HG02973 (cell line): ENCODE measurements around the gene NPTXR.

Source experiments
- ATAC-seq: cut with Tn5 transposase; IDR thresholded peaks from one replicate; pipeline ENCODE4 v1.9.1; 2021; ENCODE audit warnings: moderate library complexity; ENCODE audit not compliant: unreplicated experiment

The NPTXR gene

DNA sequence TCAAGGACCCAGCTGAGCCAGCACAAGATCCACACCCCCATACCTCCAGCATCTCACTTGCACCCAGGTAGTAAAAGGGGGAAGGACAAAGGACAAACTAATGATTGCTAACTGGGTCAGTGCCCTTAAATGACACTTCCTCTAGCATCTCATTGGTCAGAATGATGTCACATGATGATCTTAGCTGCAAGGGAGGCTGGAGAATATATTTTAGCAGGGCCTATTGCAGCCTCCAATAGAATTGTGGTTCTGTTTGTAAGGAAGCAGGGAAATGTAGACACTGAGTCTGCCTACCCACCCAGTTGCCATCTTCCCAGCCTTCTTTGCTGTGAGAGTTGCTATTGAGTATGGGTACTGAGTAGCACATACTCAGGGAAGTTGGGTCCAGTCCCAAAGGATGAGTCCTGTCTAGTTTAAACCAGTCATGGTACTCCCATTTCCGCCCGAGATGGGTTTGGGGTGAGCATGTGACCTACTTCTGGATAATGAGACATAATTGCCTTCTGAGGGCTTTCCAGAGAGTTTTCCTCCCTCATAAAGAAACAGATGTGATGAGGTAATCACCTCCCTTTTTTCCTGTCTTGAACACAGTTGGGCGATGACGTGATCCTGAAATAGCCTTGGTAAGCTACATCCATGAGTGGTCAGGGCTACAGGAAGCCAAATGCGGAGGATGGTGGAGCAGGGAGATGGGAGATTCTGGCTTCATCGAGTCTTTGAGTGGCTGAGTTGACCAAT is 44.4 kb downstream of the NPTXR start:
- ATAC-seq: no peak

DNA sequence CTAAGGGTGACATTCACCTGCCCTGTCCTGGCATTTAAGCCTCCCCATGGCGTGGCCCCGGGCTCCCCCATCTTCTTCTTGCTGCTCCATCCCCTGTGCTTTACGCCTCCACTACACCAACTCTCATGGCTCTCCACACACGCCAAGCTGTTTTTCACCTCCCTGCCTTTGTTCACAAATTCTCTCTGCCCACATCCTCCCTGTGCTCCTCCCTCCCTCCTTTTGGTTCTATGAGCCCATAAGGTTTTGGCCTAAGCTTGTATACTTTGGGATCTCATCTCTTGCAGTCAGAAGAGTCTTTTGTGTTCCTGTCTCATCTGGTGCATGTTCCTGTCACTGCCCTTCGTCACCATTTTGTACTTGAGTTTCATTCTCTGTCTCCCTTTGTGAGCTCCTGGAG is 45.3 kb downstream of the NPTXR start:
- no peak for ATAC-seq

DNA sequence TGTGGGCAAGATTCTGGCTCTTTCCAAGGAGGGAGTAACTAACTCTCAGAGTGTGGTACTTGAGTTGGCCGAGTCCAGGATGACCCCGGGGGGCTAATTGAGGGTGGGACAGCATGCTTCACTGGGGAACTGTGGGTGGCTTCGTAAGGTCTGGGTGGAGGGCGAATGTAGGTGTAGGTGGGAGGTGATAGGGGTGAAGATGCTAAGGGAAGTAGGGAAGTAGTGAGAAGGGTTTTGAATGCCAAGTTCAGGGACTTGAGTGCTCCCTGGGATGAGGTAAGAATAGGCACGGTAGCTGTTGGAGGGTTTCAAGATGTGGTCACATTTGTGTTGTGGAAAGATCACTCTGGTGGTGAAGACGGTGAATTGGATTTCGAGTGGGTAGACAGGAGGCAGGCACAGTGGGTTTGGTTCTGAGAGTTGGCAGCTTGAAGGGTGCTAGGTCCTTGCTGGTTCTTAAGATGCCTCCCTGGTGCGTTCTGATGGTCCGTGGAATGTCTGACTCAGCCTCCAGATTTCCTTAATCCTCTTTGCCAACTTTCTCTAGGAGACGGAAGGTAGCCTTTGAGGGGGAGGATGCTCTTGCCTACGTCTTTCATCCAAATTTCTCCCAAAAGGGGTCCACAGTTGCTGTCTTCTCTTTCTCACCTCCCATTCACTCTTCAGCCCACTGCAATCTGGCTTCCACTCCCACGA is 47.4 kb downstream of the NPTXR start:
- no peak for ATAC-seq

DNA sequence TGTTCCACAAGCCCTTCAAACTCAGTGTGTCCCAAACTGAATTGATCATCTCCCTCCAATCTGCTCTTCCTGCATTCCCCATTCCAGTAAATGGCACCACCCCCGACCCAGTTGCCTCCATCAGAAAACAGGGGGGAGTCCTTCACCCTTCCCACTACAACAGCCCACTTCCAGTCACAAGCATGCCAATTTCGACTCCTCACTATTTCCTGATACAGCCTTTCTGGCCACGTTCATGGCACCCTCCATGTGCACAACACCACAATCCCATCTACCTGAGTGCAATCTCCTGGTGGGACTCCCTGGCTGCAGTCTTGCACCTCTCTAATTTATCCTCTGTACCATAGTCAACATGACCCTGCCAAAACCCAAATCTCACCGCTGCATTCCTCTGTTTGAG is 48.3 kb downstream of the NPTXR start:
- no peak for ATAC-seq

DNA sequence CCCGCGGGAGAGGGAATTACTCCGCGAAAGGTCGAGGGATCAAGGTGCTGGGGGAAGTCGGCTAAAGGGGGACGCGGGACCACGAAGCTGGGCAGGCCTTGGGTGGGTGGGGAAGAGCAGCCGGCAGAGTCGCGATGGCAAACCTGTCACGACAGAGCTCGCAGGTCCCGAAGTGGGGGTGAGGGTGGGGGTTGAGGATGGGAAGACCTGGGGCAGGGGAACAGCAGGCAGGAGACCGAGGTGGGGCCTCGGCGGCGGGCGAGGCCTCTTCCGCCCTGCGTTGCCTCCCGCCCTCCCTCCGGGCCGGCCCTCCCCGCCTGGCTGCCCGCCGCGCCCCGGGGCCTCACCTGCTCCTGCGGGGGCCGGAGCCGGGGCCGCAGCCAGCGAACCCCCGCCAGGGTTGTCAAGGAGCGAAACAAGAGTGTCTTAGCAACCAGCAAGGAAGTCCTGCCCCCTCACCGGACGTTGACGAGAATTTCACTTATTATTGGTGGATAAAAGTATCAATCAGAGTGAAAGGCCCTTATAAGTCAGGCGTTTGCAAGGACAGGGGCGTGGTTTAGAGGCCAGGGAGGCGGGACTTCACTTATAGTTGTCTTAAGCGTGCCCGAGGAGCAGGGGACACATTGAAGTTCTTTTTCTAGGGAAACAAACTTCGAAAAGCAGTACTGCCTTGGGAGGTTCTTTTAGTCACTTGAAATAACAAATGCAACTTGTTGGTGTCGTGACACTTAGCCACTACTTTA is 49.9 kb downstream of the NPTXR start, which contains the start of gene DNAL4:
DNAL4 (minus strand) TSS at position 423 of the 746 bp plus-strand sequence. CDS start 11,412 bp downstream, outside the sequence.
- peak; percentile 92 for ATAC-seq

DNA sequence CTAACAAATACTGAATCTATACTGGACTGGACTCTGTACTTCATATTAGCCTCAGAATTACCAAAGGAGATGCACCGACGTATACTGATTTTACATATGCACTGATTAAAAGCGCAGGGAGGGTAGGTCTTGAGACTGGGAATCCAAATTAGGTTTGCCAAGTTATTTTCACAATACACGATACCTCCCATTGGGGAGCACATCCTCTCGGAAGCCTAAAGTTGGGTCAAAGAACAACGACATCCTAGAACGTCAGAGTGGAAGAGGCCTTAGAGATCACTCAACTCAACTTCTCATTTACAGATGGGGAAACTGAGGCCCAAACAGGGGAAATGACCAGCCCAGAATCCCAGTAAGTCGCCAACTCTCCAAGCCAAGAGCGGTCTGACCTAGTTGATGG is 50.5 kb downstream of the NPTXR start:
- no peak for ATAC-seq

DNA sequence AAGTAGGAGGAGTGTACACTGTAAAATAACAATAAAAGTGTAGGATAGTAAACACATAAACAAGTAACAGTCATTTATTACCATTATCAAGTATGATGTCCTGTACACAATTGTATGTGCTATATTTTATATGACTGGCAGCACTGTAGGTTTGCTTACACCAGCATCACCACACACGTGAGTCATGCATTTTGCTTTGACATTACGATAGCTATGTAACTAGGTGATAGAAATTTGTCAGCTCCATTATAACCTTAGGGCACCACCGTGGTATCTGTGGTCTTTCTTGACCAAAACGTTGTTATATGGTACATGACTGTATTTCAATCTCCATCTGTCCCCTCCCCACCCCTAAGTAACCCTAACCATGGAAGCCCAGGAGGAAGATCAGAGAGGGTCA is 51.0 kb downstream of the NPTXR start:
- no peak for ATAC-seq

DNA sequence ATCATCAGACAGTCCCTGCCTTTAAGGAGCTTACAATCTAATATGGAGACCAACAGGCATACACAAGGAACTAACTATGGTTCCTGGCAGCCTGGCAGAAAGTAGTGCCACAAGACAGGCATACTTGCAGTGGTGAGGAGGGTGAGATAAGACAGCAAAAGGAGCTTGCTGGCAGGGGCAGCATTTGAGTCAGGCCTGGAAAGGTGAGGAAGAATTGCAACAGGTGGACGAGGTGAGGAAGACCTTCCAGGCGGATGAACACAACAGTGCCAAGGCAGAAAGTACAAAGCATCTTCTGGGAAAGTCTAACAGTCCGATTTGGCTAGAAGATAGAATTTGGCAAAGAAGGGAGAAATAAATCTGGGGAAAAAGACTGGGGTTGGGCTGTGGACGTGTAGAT is 54.2 kb downstream of the NPTXR start:
- no peak for ATAC-seq

DNA sequence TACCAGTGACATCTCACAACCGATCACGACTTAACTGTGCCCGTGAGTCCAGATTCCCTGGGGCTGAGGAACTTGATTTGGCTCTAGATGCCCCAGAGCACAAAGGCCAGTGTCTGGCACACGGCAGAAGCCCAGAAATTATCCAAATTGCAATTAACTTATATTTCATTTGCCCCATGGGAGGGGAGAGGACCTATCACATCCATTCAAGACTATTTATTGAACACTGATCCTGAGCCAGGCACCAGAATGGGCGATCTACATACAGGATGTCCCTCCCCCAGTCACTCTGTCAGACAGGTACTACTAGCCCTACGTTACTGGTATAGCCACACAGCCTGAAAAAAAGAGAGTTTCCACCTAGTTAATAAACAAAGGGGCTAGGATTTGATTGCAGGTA is 55.0 kb downstream of the NPTXR start:
- no peak for ATAC-seq

DNA sequence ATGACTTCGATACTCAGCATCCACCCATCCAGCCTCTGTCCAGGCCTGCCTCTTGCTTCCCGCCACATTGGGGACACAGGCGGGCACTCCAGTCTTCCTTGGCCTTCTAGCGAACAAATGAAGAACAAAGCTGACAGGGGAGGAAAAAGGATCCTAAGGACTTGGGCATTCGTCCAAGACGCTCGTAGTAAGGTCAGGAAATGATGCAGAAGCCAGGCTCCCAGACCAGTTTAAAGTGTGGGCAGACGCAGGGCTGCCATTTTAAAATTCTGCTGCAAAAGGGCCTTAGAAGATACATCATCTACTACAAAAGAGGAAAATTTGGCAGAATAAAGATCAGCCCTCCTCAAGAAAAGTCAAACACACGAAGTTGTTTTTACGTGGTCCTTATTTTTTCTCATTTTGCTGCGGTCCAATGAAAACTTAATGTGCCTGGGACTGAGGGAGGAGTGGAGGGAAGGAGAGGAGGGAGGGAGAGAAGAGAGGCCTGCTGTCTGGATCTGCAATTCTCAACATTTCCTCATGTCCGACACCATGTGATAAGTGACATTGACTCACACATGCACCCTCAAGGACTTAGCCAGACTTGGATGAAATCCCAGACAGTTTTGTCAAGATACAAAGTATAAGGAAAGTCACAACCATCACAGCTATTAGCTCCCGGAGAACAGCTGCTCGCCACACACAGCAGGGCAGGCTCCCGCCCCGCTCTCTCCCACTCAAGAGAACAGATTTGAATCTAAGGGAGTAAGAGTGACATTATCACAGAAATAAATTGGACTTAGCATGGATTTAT is 55.6 kb downstream of the NPTXR start:
- ATAC-seq: no peak

DNA sequence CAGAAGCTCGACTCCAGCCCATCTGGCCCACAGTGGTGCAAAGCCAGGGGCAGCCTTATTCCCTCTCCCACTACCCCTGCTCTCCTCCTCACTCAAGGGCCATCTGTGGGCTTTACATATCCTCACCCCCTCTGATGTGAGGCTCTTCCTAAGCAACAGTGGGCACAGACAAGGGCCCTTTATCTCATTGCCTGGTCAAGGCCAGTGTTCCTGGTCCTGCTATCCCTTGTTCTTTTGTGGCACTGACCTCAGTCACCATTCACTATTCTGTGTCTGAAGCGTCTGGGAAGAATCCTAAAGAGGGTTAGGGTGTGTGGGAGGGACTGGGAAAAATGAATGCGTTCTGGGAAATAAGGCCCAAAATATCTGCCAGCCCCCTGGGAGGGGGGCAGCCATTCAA is 57.2 kb downstream of the NPTXR start:
- ATAC-seq: no peak

DNA sequence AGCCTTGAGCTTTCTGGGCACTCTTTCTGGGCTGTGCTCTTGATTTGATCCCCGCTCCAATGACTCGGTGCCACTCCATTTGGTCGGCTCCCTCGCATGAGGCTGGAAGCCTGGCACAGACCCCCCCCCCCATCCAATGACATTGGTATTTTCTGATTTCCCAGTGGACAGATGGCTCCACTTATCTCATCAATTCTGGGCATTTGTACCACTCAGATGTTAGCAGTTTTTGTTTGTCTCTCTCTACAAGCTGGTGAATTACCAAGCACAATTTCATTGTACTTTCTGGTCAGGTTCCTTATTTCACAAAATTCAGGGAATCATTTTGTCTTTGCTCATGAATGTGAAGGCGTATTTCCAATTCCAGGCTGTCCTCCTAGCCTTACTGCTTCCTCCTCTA is 59.0 kb downstream of the NPTXR start:
- no peak for ATAC-seq

DNA sequence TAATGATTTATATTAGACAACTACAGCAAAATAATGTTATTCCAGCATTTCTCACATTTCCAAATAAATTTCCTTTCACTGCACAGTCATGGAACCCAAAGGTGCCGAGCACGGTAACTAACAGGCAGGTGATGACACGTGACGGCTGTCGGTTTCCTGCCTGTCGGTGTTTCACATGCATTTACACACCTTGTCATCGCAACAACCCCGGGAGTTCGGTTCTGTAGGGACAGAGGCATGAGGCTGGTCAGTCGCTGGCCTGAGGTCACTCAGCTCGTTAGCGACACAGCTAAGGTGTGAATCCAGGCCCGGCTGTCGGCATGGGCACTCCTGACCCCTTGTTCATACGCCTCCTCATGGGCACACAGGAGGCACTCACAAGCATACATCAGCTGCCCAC is 59.8 kb downstream of the NPTXR start:
- ATAC-seq: no peak

DNA sequence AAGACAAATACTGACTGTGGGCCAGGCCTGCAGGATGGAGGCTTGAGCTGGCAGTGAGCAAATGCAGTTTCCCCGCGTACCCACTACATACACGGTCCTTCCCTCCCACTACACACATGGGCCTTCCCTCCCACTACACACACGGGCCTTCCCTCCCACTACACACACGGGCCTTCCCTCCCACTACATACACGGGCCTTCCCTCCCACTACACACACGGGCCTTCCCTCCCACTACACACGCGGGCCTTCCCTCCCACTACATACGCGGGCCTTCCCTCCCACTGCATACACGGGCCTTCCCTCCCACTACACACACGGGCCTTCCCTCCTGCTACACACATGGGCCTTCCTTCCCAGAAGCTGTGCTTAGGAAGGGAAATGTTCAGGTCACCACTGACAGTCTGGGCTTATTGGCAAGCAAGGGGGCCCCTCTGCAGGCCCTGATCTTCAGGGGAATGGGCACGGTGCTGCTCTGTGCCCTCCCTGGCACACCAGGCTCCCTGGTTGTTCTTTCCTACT is 60.7 kb downstream of the NPTXR start:
- ATAC-seq: no peak

DNA sequence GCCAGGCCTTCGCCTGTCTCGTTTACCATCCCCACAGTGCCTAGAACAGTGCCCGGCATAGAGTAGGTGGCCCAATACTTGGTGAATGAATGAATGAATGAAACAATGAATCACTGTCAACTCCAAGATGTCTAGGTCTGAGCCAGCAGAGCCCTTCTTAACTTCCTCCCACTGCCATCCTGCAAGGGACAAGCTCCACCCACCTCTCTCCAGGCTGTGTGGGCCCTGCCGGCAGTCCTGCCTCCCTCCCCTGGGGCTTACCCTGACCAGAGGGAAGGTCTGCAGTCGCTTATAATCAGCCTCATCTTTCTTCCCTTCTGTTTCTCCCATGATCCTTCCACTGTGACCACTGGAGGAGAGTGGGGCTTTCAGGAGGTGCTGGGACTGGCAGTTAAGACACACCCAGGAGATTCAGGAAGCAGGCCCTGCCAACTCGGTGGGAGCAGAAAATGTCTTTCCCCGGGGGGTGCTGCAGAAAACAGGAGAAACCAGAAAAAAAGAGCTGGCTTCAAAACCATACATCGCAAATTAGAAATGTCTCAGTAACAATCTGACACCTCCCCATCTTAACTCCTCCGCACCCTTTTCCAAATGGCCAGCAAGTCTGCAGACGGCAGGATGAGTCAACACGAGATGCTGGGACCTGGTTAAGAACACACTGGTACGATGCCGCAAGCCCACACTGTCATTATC is 61.3 kb downstream of the NPTXR start:
- ATAC-seq: no peak

DNA sequence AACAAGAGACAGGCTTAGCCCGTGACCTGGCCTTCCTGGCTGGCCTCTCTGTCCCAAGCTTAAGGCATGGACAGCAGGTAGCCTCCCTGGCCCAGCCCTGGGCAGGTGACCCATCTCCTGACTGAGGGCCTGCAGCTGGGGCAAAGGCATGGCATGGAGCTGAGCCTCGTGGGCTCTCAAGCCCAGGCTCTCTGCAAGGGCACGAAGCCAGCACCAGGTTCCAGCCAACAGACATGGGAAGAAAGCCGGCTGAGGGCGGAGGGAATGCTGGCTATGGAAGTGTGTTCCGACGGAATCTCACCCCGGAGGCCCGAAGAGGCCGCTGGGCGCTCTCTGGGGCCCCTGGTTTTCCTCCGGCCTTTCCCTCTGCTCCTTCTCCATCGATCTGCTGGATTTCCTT is 62.8 kb downstream of the NPTXR start:
- ATAC-seq: no peak

DNA sequence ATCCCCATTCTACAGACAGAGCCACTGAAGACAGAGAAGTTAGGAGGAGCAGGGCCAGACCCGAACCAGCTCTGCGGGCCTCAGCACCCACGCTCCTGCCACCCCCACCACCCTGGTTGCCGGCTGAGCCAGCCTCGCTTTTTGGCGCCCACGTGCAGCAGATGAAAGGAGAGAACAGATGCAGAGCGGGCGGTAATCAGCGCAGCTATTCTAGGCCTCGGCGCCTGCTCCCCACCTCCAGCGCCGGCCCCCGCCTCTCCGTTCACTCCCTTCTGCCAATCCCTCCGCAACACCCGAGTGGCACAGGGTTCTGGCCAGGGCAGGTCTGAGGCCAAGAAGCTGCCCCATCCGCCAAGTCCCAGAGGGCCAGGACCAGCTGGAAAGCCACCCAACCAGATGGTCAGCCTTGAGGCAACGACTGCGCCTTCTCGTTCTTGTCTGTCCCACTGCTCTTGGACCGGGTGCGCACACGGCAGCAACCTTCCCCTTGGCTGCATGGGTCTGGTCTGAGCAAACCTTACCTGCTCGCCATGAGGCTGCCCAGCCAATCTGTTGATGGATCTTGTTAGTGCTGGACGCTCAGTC is 66.6 kb downstream of the NPTXR start:
- ATAC-seq: no peak

DNA sequence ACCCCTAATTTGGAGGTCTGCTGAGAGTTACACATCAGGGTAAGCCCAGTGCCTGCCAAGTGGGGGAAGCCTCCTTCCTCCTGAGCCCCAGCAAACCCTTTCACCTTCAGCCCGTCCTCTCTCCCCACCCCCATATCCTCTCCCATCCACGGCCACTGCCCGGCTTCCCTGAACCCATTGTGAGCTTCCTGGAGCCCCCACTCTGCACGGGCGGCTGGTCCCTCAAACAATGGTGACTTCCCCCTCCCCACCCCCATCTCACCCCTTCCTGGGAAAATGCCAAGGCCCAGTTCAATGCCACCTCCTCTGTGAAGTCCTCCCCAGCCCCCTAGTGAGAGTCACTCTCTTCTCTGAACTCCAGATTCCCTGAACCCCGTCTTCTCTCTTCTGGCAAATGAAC is 67.7 kb downstream of the NPTXR start:
- no peak for ATAC-seq

DNA sequence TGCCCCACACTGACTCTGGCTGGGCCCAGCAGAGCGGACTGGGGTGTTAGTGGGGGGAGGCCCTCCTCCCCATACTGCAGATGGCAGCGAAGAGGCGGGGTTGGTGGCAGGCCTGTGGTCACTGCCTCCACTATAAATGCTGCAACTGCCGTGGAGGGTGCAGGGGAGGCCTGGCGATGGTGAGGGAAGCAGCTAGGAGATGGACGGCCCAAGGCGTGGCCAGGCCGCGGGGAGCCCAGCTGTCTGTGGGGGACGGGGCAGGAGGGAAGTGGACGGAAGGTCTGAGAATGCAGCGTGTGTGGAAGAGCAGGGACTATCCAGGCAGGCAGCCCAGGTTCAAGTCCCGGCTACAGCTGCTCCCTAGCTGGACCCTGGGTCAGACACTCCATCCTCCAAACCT is 68.2 kb downstream of the NPTXR start:
- no peak for ATAC-seq
